HG03025 (cell line): ENCODE measurements around the gene NANOS2.
"Not testable (repeated sequence)": the region's sequence is repeated elsewhere in the genome, so short reads cannot be mapped to it uniquely, and the experiment has no call there.

ENCODE experiments used
- ATAC-seq: cut with Tn5 transposase; IDR thresholded peaks from one replicate; pipeline ENCODE4 v1.9.1; 2021; ENCODE audit warnings: mild to moderate bottlenecking, moderate library complexity; ENCODE audit not compliant: unreplicated experiment, low FRiP score

The NANOS2 gene

GRCh38 chr19:45878043-45878794, 36.4 kb downstream of the NANOS2 start:
- ATAC-seq = no peak

GRCh38 chr19:45876411-45877197, 38.0 kb downstream of the NANOS2 start:
- ATAC-seq = no peak

GRCh38 chr19:45876161-45876410, 38.5 kb downstream of the NANOS2 start:
- ATAC-seq = no peak

GRCh38 chr19:45874620-45874966, 40.0 kb downstream of the NANOS2 start:
- ATAC-seq = no peak

GRCh38 chr19:45873219-45873772, 41.3 kb downstream of the NANOS2 start:
- no peak for ATAC-seq

GRCh38 chr19:45872095-45872919, 42.3 kb downstream of the NANOS2 start:
- no peak for ATAC-seq

GRCh38 chr19:45870798-45871197, 43.8 kb downstream of the NANOS2 start:
- ATAC-seq = no peak

GRCh38 chr19:45867241-45867640, 47.3 kb downstream of the NANOS2 start:
- not testable (repeated sequence) for ATAC-seq

- no peak for ATAC-seq
Observed at GRCh38 chr19:45866400-45867176, 48.0 kb downstream of the NANOS2 start.

- ATAC-seq = no peak
Observed at GRCh38 chr19:45865269-45865948, 49.2 kb downstream of the NANOS2 start.

- no peak for ATAC-seq
Observed at GRCh38 chr19:45864629-45865082, 49.9 kb downstream of the NANOS2 start.

GRCh38 chr19:45863840-45864628, 50.5 kb downstream of the NANOS2 start, which contains the start of gene FOXA3:
TSS of gene FOXA3 (plus strand) at chr19:45864326. CDS start at chr19:45864457, 131 bp downstream.
- ATAC-seq = no peak

- ATAC-seq = no peak
Observed at GRCh38 chr19:45863335-45863839, 51.2 kb downstream of the NANOS2 start.
